ENCODE results near the gene MDC1.

Gene MDC1

DNA sequence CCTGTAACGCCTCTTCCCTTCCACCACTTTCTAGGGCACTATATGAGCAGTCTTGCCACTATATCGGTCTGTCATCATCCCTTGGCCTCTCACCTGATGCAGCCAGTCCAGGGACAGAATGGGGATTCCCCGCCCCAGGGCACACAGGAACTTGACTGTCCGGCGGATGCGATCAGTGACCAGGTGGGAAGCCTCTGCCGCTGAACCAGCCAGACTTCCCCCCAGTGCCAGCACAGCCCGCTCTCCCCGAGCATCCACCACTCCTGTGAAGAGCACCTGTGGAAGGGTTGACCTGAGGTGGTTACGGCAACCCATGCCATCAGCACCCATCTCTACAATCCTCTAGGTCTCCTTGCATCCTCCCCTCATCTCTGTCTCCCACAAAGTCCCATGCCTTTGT, 14.1 kb downstream of the MDC1 start:
- CTCF ChIA-PET, result interaction anchor here (1.6 to 1.9 kb wide), 3 partner anchors 12 to 24 kb away, joined by 5 to 9 read pairs (median 8); partner anchors contain the start of gene NRM
- no peak for TF ChIP-seq ZNF280C (tag by site-specific recombination; IDR thresholded peaks at IDR 0.05)
- TF ChIP-seq EGR2 (tag by site-specific recombination; IDR thresholded peaks at IDR 0.05; ENCODE audit: low read depth), result no peak
- TF ChIP-seq ZNF776 (tag by site-specific recombination; IDR thresholded peaks at IDR 0.05; ENCODE audit: borderline replicate concordance), result no peak
- no peak for TF ChIP-seq ZNF24 (tag by site-specific recombination; IDR thresholded peaks at IDR 0.05)
- no peak for TF ChIP-seq ZNF16 (tag by site-specific recombination; IDR thresholded peaks at IDR 0.05; ENCODE audit: low read depth)
- no peak for TF ChIP-seq ZNF768 (tag by site-specific recombination; IDR thresholded peaks at IDR 0.05)
- TF ChIP-seq, protein P1, sequence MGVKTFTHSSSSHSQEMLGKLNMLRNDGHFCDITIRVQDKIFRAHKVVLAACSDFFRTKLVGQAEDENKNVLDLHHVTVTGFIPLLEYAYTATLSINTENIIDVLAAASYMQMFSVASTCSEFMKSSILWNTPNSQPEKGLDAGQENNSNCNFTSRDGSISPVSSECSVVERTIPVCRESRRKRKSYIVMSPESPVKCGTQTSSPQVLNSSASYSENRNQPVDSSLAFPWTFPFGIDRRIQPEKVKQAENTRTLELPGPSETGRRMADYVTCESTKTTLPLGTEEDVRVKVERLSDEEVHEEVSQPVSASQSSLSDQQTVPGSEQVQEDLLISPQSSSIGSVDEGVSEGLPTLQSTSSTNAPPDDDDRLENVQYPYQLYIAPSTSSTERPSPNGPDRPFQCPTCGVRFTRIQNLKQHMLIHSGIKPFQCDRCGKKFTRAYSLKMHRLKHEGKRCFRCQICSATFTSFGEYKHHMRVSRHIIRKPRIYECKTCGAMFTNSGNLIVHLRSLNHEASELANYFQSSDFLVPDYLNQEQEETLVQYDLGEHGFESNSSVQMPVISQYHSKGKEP (tag by site-specific recombination; IDR thresholded peaks at IDR 0.05), result no peak
- no peak for TF ChIP-seq ZNF473 (tag by site-specific recombination; IDR thresholded peaks at IDR 0.05)
- no peak for TF ChIP-seq KLF9 (tag by site-specific recombination; IDR thresholded peaks at IDR 0.05; ENCODE audit: low read depth)
- Histone ChIP-seq H3K9me3 (ENCODE audit: control insufficient read depth, insufficient read depth, low read depth, low read length) (no peaks in the 10 kb centered on the region), H3K4me3 (ENCODE audit: low read depth, low read length) (no peak overlapping the region), H3K27ac (ENCODE audit: extremely low read depth, low read depth, low read length) (no peak overlapping the region), H3K4me1 (ENCODE audit: control insufficient read depth, insufficient read depth, low read length) (peaks cover 15% of the 10 kb centered on the region), H3K36me3 (ENCODE audit: control insufficient read depth in 2 of 2, insufficient read depth in 1 of 2, low read length in 2 of 2) (peaks cover 40 to 84% of the 10 kb centered on the region in 2 experiments)
- POLR2A ChIA-PET, result interaction anchor here (0.6 to 2.8 kb wide), 5 partner anchors 9 to 72 kb away, joined by 3 to 30 read pairs (median 4); partner anchors contain the start of genes NRM and TUBB

DNA sequence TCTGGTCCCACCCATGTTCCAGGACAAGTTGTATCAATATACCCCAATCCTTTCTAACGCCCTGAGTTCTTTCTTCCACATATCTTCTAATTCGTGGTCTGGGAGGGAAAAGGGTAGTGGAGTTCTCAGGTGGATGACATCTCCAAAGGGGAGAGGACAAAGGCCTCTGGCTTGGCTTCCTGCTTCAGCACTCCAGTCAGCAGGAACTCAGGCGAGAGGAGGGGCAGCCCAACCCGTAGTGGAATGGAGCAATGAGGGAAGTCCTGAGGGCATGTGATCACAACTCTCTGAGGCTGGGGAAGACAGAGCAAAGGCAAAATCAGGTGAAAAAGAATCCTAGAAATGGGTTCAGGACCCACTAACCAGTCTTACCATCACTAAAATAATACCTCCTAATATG, 16.7 kb downstream of the MDC1 start:
- Histone ChIP-seq H3K4me1 (ENCODE audit: control insufficient read depth, insufficient read depth, low read length) (no peaks in the 10 kb centered on the region), H3K27ac (ENCODE audit: extremely low read depth, low read depth, low read length) (no peak overlapping the region), H3K36me3 (ENCODE audit: control insufficient read depth in 2 of 2, insufficient read depth in 1 of 2, low read length in 2 of 2) (peaks cover 22 to 61% of the 10 kb centered on the region in 2 experiments), H3K4me3 (ENCODE audit: low read depth, low read length) (no peak overlapping the region), H3K9me3 (ENCODE audit: control insufficient read depth, insufficient read depth, low read depth, low read length) (no peaks in the 10 kb centered on the region)
- ChIA-PET CTCF (interaction anchor here (1.0 kb wide), 1 partner anchor 30 kb away, joined by 3 read pairs; no protein-coding TSS in a partner anchor), POLR2A (interaction anchor here (1.0 to 14.5 kb wide), 3 partner anchors 9 to 20 kb away, joined by 3 to 235 read pairs (median 30); partner anchors contain the start of genes MDC1, NRM and TUBB)
- TF ChIP-seq KLF7 (tag by site-specific recombination; IDR thresholded peaks at IDR 0.05; ENCODE audit: borderline replicate concordance), result no peak
- no peak for TF ChIP-seq ZBTB8A (tag by site-specific recombination; IDR thresholded peaks at IDR 0.05)
- no peak for TF ChIP-seq RBAK (tag by site-specific recombination; IDR thresholded peaks at IDR 0.05)
- TF ChIP-seq ZNF747 (tag by site-specific recombination; IDR thresholded peaks at IDR 0.05), result no peak
- no peak for TF ChIP-seq YY2 (tag by site-specific recombination; IDR thresholded peaks at IDR 0.05)
- TF ChIP-seq ZNF555 (tag by site-specific recombination; conservative IDR thresholded peaks at IDR 0.05), result no peak
- TF ChIP-seq PATZ1 (tag by site-specific recombination; IDR thresholded peaks at IDR 0.05), result no peak
